GM12864 (cell line): ENCODE results near the gene PEX10.

Experiments
- DNase-seq: peaks from one replicate; pipeline ENCODE4 v3.0.0-alpha.2; 2011; ENCODE audit warnings: low read depth
- H3K4me3 ChIP-seq: 2 replicates; pipeline ENCODE4 v1.5.1; 2011; ENCODE audit warnings: mild to moderate bottlenecking, low read depth, low read length, control low read depth
- CTCF ChIP-seq: IDR thresholded peaks from 2 replicates; pipeline ENCODE4 v1.5.1; 2011; ENCODE audit warnings: low read depth, mild to moderate bottlenecking, moderate library complexity, low read length, control low read depth, inconsistent platforms; ENCODE audit errors: missing control alignments

PEX10 gene

GRCh38 chr1:2402420-2402819 lies 9.9 kb downstream of the PEX10 start:
- no peak overlapping the region for H3K4me3 ChIP-seq
- no peak for TF ChIP-seq CTCF
- DNase-seq, result no peak

- no peak for DNase-seq
- TF ChIP-seq CTCF, result no peak
- no peak overlapping the region for H3K4me3 ChIP-seq
Measured at GRCh38 chr1:2400950-2401649, 11.3 kb downstream of the PEX10 start.

GRCh38 chr1:2400576-2400909 lies 11.8 kb downstream of the PEX10 start:
- no peak for TF ChIP-seq CTCF
- no peak for DNase-seq
- H3K4me3 ChIP-seq, result no peak overlapping the region

- no peak overlapping the region for H3K4me3 ChIP-seq
- no peak for TF ChIP-seq CTCF
- DNase-seq, result no peak
Measured at GRCh38 chr1:2399890-2400575, 12.3 kb downstream of the PEX10 start.

GRCh38 chr1:2398871-2399270 lies 13.5 kb downstream of the PEX10 start:
- TF ChIP-seq CTCF, result no peak
- DNase-seq, result no peak
- H3K4me3 ChIP-seq, result no peak overlapping the region

GRCh38 chr1:2397007-2397679 lies 15.2 kb downstream of the PEX10 start:
- no peak for DNase-seq
- no peak overlapping the region for H3K4me3 ChIP-seq
- no peak for TF ChIP-seq CTCF

- DNase-seq, result no peak
- TF ChIP-seq CTCF, result no peak
- H3K4me3 ChIP-seq, result no peak overlapping the region
Measured at GRCh38 chr1:2396476-2396875, 15.9 kb downstream of the PEX10 start.
